ENCODE measurements around the gene SLC9A1.

DNA sequence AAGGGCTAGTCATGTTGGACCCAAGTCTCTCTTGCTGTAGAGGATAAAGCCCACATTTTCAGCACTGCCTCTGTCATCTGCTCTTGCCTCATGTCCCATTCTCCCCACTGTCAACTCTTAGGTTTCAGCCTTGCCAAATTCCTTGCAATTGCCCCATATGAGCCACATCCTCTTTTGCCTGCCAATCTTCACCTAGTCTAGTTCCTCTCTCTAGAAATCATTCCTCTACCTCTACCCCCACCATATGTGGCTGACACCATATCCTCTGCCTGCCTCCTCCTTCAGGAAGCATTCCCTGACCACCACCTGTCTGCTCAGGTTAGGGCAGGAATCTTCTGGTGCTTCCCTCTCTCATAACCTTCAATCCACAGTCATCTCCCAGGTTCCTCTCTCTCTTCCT, 38.2 kb downstream of the SLC9A1 start:
- TF ChIP-seq POLR2A (IDR thresholded peaks at IDR 0.05; ENCODE audit: low read depth, low read length) (no peak), CTCF (IDR thresholded peaks at IDR 0.05 in 2 of 3, conservative IDR thresholded peaks at IDR 0.05 in 1 of 3; ENCODE audit: control insufficient read depth in 2 of 3, extremely low read depth in 1 of 3, insufficient read depth in 1 of 3, low read depth in 3 of 3, low read length in 3 of 3) (no peak), POLR2AphosphoS5 (IDR thresholded peaks at IDR 0.05; ENCODE audit: low read length) (no peak), TAF1 (IDR thresholded peaks at IDR 0.05; ENCODE audit: borderline replicate concordance, low read depth, low read length) (no peak), CBX3 (IDR thresholded peaks at IDR 0.05; ENCODE audit: borderline replicate concordance, low read depth) (no peak), NFIC (IDR thresholded peaks at IDR 0.05; ENCODE audit: low read depth, low read length) (no peak), CREB1 (IDR thresholded peaks at IDR 0.05; ENCODE audit: low read depth) (no peak), EP300 (IDR thresholded peaks at IDR 0.05; ENCODE audit: borderline replicate concordance in 1 of 2, control insufficient read depth in 1 of 2, low read depth in 2 of 2, low read length in 2 of 2) (no peak), SIN3A (IDR thresholded peaks at IDR 0.05; ENCODE audit: low read depth, low read length) (no peak), JUNB (IDR thresholded peaks at IDR 0.05) (no peak)

Measured in GM12878 (cell line).